Measurements from ENCODE around the gene MRPS18A.
A peak's percentile ranks its signal among the peaks of the same experiment; 100 is the strongest.
"Not testable (repeated sequence)": the region's sequence is repeated elsewhere in the genome, so short reads cannot be mapped to it uniquely, and the experiment has no call there.

Gene MRPS18A

GRCh38 chr6:43635387-43636307 is 51.9 kb downstream of the MRPS18A start, which contains the start of gene MAD2L1BP:
TSS of gene MAD2L1BP (plus strand) at chr6:43635840. CDS start at chr6:43635876, 36 bp downstream.
- DNase-seq (ENCODE audit: low read depth, low spot score) = peak; percentile 64

GRCh38 chr6:43634702-43635303 is 52.8 kb downstream of the MRPS18A start:
- no peak for DNase-seq (ENCODE audit: low read depth, low spot score)

DNA sequence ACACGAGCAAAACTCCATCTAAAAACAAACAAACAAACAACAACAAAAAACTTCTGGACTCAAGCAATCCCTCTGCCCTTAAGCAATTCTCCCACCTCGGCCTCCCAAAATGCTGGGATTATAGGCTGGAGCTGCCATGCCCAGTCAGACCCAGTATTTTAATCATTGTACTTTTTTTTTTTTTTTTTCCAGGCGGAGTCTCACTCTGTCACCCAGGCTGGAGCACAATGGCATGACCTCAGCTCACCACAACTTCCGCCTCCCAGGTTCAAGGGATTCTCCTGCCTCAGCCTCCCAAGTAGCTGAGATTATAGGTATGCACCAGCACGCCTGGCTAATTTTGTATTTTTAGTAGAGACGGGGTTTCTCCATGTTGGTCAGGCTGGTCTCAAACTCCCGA is 54.6 kb downstream of the MRPS18A start:
- DNase-seq (ENCODE audit: low read depth, low spot score) = not testable (repeated sequence)

GRCh38 chr6:43630980-43631619 is 56.5 kb downstream of the MRPS18A start:
- DNase-seq (ENCODE audit: low read depth, low spot score) = no peak

- DNase-seq (ENCODE audit: low read depth, low spot score) = peak; percentile 71
These were observed 57.9 kb downstream of the MRPS18A start for GRCh38 chr6:43629505-43630300.

DNA sequence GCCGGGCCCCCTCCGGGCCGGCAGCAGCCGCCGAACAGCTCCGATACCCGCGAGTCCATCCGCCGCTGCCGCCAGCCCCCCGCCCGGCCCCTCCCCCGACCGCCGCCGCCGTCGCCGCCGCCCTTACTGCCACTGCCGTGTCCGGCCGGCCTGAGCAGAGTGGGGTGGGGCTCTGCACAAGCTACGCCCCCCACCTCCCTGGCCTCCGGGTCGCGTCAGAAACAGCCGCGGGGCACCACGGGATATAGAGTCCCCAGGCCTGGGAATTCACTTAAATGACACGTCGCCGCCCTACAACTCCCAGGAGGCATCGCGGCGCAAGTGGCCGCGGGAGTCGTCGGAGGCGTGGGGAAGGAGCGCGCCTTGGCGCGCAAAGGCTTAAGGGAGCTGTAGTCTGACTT is 58.5 kb downstream of the MRPS18A start, which contains the start of gene GTPBP2:
GTPBP2 (minus strand) TSS at position 161 of the 401 bp plus-strand sequence; CDS start at position 59, 102 bp downstream.
- peak; percentile 89 for DNase-seq (ENCODE audit: low read depth, low spot score)

- DNase-seq (ENCODE audit: low read depth, low spot score) = peak; percentile 17
These were observed 59.0 kb downstream of the MRPS18A start for GRCh38 chr6:43628393-43629103.

DNA sequence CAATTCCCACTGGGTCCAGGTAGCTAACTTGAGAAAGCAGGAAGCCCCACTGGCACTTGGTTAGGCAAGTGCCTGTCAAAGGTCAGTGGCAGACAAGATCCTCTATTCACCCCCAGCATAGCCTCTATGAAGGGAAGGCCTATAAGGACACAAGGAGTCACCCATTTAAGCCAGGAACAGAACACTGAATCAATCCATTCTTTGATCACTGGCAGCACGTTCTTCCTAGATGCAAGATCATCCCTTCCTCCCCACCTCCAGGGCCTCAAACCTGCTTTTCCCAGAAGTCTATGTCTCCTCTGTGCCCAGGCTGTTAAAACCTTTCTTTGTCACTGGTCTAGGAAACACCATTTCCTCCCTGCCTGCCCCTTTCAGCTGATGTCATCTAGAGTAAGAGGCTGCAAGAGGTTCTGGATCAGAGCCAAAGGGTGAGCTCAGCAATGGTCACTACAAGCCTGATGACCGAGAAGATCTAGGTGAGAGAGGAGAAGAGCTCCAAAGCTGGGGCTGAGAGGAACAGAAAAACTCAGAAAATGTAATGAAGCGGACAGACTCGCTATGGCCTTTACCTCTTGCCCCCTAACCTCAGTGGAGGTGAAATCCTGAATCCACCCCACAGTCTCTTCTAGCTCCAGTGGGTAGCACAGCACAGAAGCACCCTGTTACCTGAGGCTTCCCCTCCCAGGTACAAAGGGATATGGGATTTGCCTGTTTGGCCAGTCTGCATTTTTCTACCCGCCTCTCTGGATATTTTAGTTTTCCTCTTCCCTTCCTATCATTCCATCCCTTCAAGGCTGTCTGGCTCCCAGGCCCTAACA is 60.4 kb downstream of the MRPS18A start:
- DNase-seq (ENCODE audit: low read depth, low spot score) = no peak

- no peak for DNase-seq (ENCODE audit: low read depth, low spot score)
These were observed 62.1 kb downstream of the MRPS18A start for GRCh38 chr6:43625393-43625992.

- no peak for DNase-seq (ENCODE audit: low read depth, low spot score)
These were observed 62.8 kb downstream of the MRPS18A start for GRCh38 chr6:43624786-43625288.

GRCh38 chr6:43623880-43624785 is 63.5 kb downstream of the MRPS18A start:
- no peak for DNase-seq (ENCODE audit: low read depth, low spot score)

DNA sequence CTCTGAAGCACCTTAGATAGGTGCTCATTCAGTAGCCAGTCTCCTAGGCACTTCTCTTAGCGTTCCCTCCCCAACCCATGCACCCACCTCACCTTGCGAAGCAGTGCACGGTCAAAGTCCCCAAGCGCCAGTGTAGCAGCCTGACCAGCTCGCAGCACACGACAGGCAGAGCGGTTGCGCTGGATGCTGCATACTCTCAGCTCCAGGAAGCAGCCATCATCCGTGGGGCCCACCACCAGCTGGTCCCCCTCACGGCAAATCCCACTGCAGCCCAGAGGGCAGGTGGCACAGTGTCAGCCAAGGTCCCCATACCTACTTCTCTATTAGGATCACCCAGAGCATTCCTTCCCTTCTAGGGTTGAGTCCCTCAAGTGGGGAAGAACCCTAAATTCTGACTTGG is 65.0 kb downstream of the MRPS18A start:
- DNase-seq (ENCODE audit: low read depth, low spot score) = no peak

DNA sequence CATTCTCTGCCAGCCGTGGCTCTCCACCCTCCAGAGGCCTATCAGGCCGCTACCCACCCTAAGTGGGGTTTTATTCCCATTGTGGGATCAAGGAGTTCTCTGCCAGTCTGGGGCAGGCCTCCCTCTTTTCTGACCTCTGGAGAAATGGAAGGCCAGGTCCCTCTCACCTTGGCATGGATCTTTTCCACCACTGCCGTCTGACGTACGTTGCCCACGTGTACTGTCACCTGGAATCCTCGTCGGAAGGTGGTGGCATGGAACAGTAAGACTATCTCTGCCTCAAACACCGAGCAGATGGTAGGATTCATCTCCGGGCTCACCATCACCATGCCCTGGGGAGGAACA is 65.8 kb downstream of the MRPS18A start:
- DNase-seq (ENCODE audit: low read depth, low spot score) = no peak
